Middle frontal gyrus (tissue), 1 donor: ENCODE data around the gene RNU11.
"Not testable (repeated sequence)": the region's sequence is repeated elsewhere in the genome, so short reads cannot be mapped to it uniquely, and the experiment has no call there.

Experiments
- DNase-seq: peaks from one replicate; pipeline ENCODE4 v3.0.0-alpha.2; 2015; ENCODE audit warnings: low spot score; ENCODE audit errors: extremely low spot score

Gene RNU11

DNA sequence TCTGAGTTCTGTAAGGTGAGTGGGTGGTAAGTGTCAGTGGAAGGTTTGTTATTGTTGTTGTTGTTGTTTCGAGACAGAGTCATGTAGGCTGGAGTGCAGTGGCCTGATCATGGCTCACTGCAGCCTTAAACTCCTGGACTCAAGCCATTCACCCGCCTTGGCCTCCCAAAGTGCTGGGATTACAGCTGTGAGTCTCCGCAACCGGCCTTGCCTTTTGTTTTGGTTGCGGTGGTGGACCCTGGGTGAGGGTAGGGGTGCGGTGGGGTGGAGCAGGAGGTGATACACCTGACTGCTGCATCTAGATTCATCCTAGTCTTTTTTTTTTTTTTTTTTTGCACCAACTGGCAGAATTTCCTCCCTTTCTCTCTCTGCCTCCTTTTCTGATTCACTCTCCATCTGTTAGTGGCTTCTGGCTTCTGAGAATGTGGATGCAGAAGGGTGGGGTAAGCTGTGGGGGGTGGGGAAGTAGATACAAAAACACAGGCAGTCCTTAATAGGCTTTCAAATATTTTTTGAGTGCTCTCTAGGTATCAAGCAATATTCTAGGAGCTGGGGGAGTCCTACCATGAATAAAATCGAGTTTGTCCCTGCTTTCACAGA lies 15.6 kb downstream of the RNU11 start:
- DNase-seq: no peak

GRCh38 chr1:28666806-28667205 lies 18.4 kb downstream of the RNU11 start:
- DNase-seq: no peak

GRCh38 chr1:28668191-28668955 lies 20.0 kb downstream of the RNU11 start, which contains the start of gene GMEB1:
TSS of gene GMEB1 (plus strand) at chr1:28668784. CDS start at chr1:28683613, 14,829 bp downstream.
- peak; percentile 78 for DNase-seq

GRCh38 chr1:28668956-28669723 lies 20.7 kb downstream of the RNU11 start:
- no peak for DNase-seq

DNA sequence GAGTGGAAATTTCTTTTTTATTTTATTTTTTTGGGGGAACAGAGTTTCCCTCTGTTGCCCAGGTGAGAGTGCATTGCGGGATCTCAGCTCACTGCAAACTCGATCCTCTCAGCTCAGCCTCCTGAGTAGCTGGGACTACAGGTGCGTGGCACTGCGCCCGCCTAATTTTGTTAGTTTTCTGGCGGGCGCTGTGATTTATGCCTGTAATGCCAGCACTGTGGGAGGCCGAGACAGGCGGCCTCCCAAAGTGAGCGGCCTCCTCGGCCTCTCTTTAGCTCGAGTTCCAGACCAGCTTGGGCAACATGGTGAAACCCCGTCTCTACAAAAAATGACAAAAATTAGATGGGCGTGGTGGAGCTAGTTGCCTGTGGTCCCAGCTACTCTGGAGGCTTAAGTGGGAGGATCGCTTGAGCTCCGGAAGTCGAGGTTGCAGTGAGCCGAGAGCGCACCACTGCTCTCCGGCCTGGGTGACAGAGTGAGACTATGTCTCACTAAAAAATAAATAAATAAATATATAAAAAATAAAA lies 22.9 kb downstream of the RNU11 start:
- DNase-seq: no peak

DNA sequence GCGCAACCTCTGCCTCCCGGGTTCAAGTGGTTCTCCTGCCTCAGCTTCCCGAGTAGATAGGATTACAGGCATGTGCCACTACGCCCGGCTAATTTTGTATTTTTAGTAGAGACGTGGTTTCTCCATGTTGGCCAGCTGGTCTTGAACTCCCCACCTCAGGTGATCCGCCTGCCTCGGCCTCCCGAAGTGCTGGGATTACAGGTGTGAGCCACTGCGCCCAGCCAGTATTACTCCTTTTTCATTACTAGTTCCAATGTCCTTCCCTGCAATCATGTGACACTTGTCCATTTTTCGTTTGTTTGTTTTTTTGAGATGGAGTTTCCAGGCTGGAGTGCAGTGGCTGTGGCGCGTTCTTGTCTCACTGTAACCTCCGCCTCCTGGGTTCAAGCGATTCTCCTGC lies 24.6 kb downstream of the RNU11 start:
- DNase-seq: not testable (repeated sequence)

GRCh38 chr1:28675924-28676257 lies 27.5 kb downstream of the RNU11 start:
- no peak for DNase-seq

GRCh38 chr1:28680151-28680550 lies 31.8 kb downstream of the RNU11 start:
- no peak for DNase-seq

- DNase-seq: no peak
These were observed 34.4 kb downstream of the RNU11 start for GRCh38 chr1:28682840-28683239.

DNA sequence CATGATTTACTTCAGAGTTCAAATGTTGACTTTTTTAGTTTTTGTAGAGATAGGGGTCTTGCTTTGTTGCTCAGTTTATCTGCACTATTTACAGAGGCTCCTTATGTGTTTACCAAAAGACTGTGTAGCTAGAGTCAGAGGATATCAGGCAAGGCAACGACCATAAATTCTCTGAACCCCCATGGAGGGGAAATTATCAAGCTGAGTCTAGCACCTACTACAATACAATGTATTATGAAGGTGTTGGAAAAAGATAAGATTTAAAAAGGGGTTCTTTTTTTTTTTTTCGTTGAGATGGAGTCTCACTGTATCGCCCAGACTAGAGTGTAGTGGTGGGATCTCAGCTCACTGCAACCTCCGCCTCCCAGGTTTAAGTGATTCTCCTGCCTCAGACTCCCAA lies 36.5 kb downstream of the RNU11 start:
- no peak for DNase-seq

GRCh38 chr1:28691627-28692026 lies 43.2 kb downstream of the RNU11 start:
- not testable (repeated sequence) for DNase-seq
